PFSK-1 (cell line): Measurements from ENCODE around the gene ACSF2.

Source experiments
- FOXP2 ChIP-seq: optimal IDR thresholded peaks from 2 replicates; pipeline ENCODE3; 2011; ENCODE audit warnings: borderline replicate concordance, control low read depth, inconsistent platforms; ENCODE audit not compliant: insufficient read depth; ENCODE audit errors: extremely low read length, extremely low read depth
- POLR2AphosphoS5 ChIP-seq: IDR thresholded peaks from 2 replicates; pipeline ENCODE4 v1.6.1; 2012; ENCODE audit warnings: low read depth, mild to moderate bottlenecking, control low read depth, low read length, moderate library complexity
- SIN3A ChIP-seq: IDR thresholded peaks from 2 replicates; pipeline ENCODE4 v1.6.1; 2012; ENCODE audit warnings: mild to moderate bottlenecking, low read length, moderate library complexity, borderline replicate concordance; ENCODE audit not compliant: insufficient read depth
- TAF1 ChIP-seq: IDR thresholded peaks from 2 replicates; pipeline ENCODE4 v1.6.1; 2012; ENCODE audit warnings: low read length, control low read depth, borderline replicate concordance; ENCODE audit not compliant: insufficient read depth
- TF ChIP-seq, protein P1 (sequence below), 2 experiments: IDR thresholded peaks; 2 replicates each; pipeline versions ENCODE4 v1.6.1 to v1.8.0; 2011 to 2012; ENCODE audit warnings: low read depth in 2 of 2, low read length in 2 of 2, control low read depth in 1 of 2, inconsistent platforms in 1 of 2, mild to moderate bottlenecking in 1 of 2, moderate library complexity in 1 of 2; ENCODE audit not compliant: insufficient read depth in 1 of 2

The ACSF2 gene

DNA sequence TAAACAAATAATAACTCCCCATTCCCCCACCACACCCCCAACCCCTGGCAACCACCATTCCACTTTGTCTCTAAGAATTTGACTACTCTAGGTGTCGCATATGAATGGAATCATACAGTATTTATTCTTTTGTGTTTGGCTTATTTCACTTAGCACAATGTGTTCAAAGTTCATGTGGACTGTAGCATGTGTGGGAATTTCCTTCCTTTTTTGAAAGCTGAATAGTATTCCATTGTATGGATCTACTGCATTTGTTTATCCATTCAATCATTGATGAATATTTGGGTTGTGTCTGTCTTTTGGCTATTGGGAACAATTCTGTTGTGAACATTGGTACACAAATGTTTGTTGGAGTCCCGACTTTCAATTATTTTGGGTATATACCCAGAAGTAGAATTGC is 3.3 kb upstream of the ACSF2 start:
- TF ChIP-seq TAF1 (no peak), POLR2AphosphoS5 (no peak), FOXP2 (no peak), SIN3A (no peak)
- TF ChIP-seq, protein P1, sequence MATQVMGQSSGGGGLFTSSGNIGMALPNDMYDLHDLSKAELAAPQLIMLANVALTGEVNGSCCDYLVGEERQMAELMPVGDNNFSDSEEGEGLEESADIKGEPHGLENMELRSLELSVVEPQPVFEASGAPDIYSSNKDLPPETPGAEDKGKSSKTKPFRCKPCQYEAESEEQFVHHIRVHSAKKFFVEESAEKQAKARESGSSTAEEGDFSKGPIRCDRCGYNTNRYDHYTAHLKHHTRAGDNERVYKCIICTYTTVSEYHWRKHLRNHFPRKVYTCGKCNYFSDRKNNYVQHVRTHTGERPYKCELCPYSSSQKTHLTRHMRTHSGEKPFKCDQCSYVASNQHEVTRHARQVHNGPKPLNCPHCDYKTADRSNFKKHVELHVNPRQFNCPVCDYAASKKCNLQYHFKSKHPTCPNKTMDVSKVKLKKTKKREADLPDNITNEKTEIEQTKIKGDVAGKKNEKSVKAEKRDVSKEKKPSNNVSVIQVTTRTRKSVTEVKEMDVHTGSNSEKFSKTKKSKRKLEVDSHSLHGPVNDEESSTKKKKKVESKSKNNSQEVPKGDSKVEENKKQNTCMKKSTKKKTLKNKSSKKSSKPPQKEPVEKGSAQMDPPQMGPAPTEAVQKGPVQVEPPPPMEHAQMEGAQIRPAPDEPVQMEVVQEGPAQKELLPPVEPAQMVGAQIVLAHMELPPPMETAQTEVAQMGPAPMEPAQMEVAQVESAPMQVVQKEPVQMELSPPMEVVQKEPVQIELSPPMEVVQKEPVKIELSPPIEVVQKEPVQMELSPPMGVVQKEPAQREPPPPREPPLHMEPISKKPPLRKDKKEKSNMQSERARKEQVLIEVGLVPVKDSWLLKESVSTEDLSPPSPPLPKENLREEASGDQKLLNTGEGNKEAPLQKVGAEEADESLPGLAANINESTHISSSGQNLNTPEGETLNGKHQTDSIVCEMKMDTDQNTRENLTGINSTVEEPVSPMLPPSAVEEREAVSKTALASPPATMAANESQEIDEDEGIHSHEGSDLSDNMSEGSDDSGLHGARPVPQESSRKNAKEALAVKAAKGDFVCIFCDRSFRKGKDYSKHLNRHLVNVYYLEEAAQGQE (IDR thresholded peaks at IDR 0.05; ENCODE audit: insufficient read depth in 1 of 2, low read depth in 2 of 2, low read length in 2 of 2), result no peak

DNA sequence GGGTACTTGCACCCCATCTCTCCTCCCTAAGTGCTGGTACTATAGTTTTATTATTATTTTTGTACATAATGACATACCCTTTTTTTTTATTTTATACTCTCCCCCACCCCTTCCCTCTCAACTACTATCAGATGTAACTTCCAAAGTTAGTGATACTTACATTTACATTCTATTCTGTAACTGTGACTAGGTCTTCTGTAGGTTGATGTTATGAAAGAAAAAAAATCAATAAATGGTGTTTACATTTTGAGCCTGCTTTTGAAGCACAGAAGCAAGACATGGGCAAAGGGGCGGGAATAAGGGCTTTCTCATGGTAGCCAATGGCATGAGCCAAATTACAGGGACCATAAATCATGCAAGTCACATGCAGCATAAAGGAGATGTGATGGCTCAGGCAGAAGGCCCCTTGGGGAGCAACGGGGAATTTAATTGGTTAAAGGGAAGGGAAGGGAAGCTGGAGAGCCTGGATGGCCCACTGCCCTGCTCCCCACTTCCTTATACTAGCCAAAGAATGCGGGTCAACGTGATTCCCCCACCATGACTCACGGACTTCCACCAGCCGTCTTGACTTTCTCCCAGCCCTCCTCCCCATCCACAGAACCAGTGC is 2.4 kb upstream of the ACSF2 start:
- TF ChIP-seq SIN3A (no peak), POLR2AphosphoS5 (no peak), FOXP2 (no peak), TAF1 (no peak)
- TF ChIP-seq, protein P1 (IDR thresholded peaks at IDR 0.05; ENCODE audit: insufficient read depth in 1 of 2, low read depth in 2 of 2, low read length in 2 of 2), result no peak

DNA sequence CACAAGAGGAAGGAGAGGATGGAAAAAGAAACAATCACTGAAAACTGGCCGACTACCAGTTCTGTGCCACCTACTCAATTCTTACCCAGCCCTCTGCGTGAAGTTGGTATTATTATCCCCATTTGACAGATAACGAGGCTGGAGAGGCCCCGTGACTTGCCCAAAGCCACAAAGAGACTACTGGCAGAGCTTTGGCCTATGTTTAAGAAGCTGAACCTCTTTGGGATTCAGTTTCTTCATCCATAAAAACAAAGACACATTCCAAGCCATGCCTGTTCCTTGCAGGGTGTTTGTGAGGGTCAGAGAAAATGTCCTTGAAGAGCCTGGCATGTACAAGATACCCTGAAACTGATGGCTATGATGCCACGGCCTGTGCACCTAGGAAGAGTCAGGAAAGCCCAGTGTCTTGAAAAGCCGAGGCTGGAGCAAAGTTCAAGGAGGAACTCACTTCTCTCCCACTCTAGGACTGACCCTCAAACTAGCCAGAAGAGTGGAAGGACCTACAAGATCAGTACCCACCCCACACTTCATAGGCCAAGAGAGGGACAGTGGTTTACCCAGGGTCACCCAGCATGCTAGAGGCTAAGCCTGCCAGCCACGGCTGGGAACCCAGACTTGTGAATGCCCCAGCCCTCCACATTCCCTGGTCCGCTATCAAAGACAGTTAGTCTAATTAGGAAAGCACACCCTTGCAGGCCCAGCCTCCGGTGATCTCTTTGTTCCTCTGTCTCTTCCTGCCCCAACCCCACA is 1.6 kb upstream of the ACSF2 start:
- TF ChIP-seq FOXP2 (no peak), TAF1 (no peak), POLR2AphosphoS5 (no peak), SIN3A (no peak)
- TF ChIP-seq, protein P1 (IDR thresholded peaks at IDR 0.05; ENCODE audit: insufficient read depth in 1 of 2, low read depth in 2 of 2, low read length in 2 of 2), result no peak

DNA sequence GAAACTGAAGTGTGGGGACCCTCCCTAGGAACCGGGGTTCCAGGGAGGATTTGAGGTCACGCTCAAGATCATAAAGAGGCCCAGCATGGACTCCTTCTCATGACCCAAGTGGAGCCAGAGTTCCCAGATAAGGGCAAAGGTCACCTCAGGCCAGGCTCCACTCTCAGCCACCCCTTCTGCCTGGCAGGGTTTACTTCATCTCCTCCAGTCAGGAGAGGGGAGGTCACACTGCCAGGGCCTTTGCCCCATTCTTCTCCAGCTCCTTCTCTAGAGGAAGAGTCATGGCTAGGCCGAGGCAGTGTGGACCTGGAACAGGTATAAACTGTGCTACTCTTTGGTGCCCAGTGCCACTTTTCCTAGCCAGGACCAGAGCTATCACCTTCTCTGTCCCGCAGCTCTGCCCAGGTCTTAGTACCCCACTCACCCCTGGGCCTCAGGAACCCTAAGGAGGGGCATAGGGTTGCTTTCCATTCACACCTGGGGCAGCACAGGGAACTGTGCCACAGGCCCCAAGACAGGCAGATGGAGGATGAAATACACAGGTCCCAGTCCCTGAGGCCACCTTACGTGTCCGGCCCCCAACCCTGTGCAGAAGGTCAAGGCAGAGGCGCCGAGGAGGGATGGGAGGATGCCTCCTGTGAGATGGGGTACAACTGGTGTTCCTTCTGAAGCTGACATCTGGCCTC is 879 bp upstream of the ACSF2 start:
- no peak for TF ChIP-seq POLR2AphosphoS5
- TF ChIP-seq, protein P1 (IDR thresholded peaks at IDR 0.05; ENCODE audit: insufficient read depth in 1 of 2, low read depth in 2 of 2, low read length in 2 of 2), result no peak
- no peak for TF ChIP-seq FOXP2
- no peak for TF ChIP-seq SIN3A
- no peak for TF ChIP-seq TAF1
